GM08714 (cell line): ENCODE results near the gene CTNNA2.

Experiments used
- H3K4me3 ChIP-seq: fragments of 200-500 bp; sonication (Bioruptor generic); 2 replicates; pipeline ENCODE4 v1.5.1; 2014; ENCODE audit warnings: mild to moderate bottlenecking, low read length, inconsistent platforms
- ZNF274 ChIP-seq: IDR thresholded peaks from 2 replicates; pipeline ENCODE4 v1.6.1; 2012; ENCODE audit warnings: mild to moderate bottlenecking, low read depth, low read length

CTNNA2 gene

GRCh38 chr2:79906139-79906890, 393.5 kb downstream of the CTNNA2 start:
- no peak for TF ChIP-seq ZNF274
- no peak overlapping the region for H3K4me3 ChIP-seq

DNA sequence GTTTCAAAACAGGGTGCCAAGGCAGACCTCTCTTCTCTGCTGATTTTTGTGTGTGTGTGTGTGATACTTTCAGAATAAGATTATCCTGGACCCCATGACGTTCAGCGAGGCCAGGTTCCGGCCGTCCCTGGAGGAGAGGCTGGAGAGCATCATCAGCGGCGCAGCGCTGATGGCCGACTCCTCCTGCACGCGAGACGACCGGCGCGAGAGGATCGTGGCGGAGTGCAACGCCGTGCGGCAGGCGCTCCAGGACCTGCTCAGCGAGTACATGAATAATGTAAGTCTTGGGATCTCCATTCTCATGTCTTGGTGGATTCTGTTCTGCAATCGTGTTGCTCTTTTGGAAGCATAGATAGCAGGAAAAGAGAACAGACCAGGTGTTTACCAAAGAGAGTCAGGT, 396.7 kb downstream of the CTNNA2 start:
- TF ChIP-seq ZNF274, result no peak
- no peak overlapping the region for H3K4me3 ChIP-seq

- no peak for TF ChIP-seq ZNF274
- no peak overlapping the region for H3K4me3 ChIP-seq
These were observed 397.8 kb downstream of the CTNNA2 start for GRCh38 chr2:79910643-79911042.

- no peak for TF ChIP-seq ZNF274
- no peak overlapping the region for H3K4me3 ChIP-seq
These were observed 402.6 kb downstream of the CTNNA2 start for GRCh38 chr2:79915455-79915854.

GRCh38 chr2:79916285-79916684, 403.4 kb downstream of the CTNNA2 start:
- H3K4me3 ChIP-seq, result no peak overlapping the region
- no peak for TF ChIP-seq ZNF274

GRCh38 chr2:79920512-79921076, 407.7 kb downstream of the CTNNA2 start:
- no peak overlapping the region for H3K4me3 ChIP-seq
- TF ChIP-seq ZNF274, result no peak

GRCh38 chr2:79929624-79930023, 416.8 kb downstream of the CTNNA2 start:
- H3K4me3 ChIP-seq, result no peak overlapping the region
- TF ChIP-seq ZNF274, result no peak

- no peak for TF ChIP-seq ZNF274
These were observed 422.3 kb downstream of the CTNNA2 start for GRCh38 chr2:79935046-79935732.

DNA sequence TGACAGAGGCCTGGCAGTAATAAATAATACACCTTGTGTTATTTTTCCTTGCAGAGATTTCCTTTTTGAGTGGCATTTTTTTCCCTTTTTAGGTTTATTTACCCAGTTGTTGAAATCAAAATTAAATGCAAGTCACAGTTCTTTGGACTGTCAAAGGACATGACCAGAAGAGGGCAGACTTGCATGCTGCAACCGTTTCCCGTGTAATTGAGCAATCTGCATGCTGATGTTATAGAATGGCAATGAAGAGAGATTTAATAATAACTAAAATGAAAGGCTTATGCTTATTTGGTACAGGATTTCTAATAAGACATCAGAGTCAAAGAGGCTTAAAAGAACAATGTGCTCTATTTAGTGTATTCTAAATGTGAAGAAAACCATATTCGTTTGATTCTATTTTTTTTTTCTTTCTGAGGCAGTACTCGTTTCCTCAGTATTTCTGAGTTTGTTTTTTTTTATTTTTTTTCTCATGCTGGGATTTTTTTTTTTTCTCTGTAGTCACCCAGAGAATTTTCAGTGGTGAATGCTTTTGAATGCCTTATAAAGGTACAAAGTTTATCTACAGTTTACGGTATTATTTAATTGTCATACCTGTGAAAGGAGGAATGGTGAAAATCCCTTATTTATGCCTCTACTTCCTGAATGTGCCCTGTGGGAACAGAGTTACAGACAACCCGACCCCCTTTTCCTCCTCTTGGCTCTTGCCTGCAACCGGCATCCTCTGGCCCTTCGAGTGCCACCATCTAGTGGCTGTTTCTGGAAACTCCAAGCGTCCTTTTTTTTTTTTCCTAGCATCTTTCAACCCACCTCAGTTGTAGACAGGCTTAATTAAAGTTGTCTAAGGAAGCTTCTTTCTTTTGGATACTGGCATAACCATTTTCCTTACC, 423.2 kb downstream of the CTNNA2 start:
- H3K4me3 ChIP-seq, result no peak overlapping the region
- no peak for TF ChIP-seq ZNF274

More at GRCh38 chr2:79935046-79935732, 422.3 kb downstream of the CTNNA2 start:
- no peak overlapping the region for H3K4me3 ChIP-seq

- no peak overlapping the region for H3K4me3 ChIP-seq
- no peak for TF ChIP-seq ZNF274
These were observed 423.9 kb downstream of the CTNNA2 start for GRCh38 chr2:79936715-79937114.

DNA sequence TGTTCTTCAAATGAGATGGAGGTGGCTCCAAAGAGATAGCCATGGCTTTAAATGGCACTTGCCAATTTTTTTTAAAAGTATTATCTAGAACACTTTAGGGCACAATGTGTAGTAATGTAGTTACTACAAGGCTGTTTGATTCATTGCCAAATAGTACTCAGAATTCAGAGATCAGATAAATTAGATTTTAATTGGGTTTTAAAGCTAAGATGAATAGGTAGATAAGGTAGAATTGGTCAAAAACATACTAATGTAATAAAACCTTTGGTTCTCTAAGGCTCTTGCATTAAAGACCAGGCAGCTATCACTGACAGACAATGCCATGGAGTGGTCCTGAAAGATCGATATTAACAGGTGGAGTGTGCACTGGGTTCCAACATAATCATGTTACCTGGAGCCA, 425.8 kb downstream of the CTNNA2 start:
- no peak for TF ChIP-seq ZNF274
- H3K4me3 ChIP-seq, result no peak overlapping the region

DNA sequence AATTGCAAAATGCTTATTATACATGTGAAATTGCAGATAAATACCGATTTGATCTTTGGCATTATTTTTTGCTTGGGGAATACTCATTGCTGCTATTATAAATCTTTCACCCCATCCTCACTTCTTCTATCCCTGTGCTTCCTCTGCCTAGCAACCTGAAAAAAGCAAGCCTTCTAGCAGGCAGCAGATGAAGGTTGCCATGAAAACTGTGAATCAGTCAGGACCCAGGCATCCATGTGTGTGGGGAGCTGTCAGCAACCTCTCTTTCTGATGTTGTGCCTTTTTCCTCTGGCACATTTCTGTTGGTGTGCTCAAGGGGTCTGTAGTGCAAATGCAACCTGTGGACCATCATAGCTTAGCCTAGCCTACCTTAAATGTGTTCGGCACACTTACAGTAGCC, 427.5 kb downstream of the CTNNA2 start:
- no peak overlapping the region for H3K4me3 ChIP-seq
- TF ChIP-seq ZNF274, result no peak

GRCh38 chr2:79941179-79941578, 428.3 kb downstream of the CTNNA2 start:
- no peak for TF ChIP-seq ZNF274
- H3K4me3 ChIP-seq, result no peak overlapping the region

- no peak for TF ChIP-seq ZNF274
- no peak overlapping the region for H3K4me3 ChIP-seq
These were observed 431.4 kb downstream of the CTNNA2 start for GRCh38 chr2:79944205-79944604.
